ENCODE data around the gene CLEC10A. TPM values are rescaled to one million over a fixed set of nuclear protein-coding genes. Genes with fewer than 3 reads are reported as not detected.

Gene CLEC10A
- total RNA-seq, 1 donor from 2014 or later: not detected

DNA sequence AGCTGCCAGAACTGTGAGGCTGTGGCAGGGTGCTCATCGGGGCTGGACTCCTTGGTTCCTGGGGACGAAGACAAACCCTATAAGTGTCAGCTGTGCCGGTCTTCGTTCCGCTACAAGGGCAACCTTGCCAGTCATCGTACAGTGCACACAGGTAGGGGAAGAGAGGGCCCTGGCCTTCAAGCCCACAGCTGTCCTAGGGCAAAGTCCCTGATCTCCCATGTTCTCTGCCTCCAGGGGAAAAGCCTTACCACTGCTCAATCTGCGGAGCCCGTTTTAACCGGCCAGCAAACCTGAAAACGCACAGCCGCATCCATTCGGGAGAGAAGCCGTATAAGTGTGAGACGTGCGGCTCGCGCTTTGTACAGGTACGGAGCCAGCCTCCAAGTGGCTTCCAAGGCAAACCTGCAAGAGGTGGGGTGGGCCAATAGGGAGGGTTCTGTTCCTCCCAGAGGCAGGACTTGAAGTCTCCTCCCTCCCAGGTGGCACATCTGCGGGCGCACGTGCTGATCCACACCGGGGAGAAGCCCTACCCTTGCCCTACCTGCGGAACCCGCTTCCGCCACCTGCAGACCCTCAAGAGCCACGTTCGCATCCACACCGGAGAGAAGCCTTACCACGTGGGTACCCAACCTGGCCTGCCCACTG lies 53.5 kb downstream of the CLEC10A start:
- no peak overlapping the region for H3K9ac ChIP-seq (ENCODE audit: low read length)
- H3K9me3 ChIP-seq (ENCODE audit: insufficient read depth, low read depth, low read length): no peaks in the 10 kb centered on the region
- Mint-ChIP-seq H3K4me3 (ENCODE audit: unreplicated experiment) (no peak overlapping the region), H3K4me1 (ENCODE audit: low read depth, unreplicated experiment) (no peaks in the 10 kb centered on the region), H3K27me3 (ENCODE audit: low read depth, unreplicated experiment) (peaks cover 22% of the 10 kb centered on the region), H3K36me3 (ENCODE audit: low read depth, unreplicated experiment) (peaks cover 3% of the 10 kb centered on the region), H3K9me3 (ENCODE audit: unreplicated experiment) (peaks cover 4% of the 10 kb centered on the region), H3K27ac (ENCODE audit: unreplicated experiment) (no peak overlapping the region)
- H3K4me2 ChIP-seq (ENCODE audit: low read length): no peak overlapping the region
- no peak for FAIRE-seq
- DNase-seq (ENCODE audit: low read depth): no peak
- no peak overlapping the region for H3K27ac ChIP-seq (ENCODE audit: low read depth, low read length)
- H3K36me3 ChIP-seq (ENCODE audit: insufficient read depth, low read length): no peaks in the 10 kb centered on the region
- no peaks in the 10 kb centered on the region for H3K4me1 ChIP-seq (ENCODE audit: insufficient read depth, low read length)
- H3K27me3 ChIP-seq (ENCODE audit: insufficient read depth, low read length): peaks cover 10% of the 10 kb centered on the region
- no peaks in the 10 kb centered on the region for H3K79me2 ChIP-seq (ENCODE audit: insufficient read depth, low read length)
- H3K4me3 ChIP-seq (ENCODE audit: insufficient read depth, low read depth, low read length): no peak overlapping the region
- TF ChIP-seq, protein P1, sequence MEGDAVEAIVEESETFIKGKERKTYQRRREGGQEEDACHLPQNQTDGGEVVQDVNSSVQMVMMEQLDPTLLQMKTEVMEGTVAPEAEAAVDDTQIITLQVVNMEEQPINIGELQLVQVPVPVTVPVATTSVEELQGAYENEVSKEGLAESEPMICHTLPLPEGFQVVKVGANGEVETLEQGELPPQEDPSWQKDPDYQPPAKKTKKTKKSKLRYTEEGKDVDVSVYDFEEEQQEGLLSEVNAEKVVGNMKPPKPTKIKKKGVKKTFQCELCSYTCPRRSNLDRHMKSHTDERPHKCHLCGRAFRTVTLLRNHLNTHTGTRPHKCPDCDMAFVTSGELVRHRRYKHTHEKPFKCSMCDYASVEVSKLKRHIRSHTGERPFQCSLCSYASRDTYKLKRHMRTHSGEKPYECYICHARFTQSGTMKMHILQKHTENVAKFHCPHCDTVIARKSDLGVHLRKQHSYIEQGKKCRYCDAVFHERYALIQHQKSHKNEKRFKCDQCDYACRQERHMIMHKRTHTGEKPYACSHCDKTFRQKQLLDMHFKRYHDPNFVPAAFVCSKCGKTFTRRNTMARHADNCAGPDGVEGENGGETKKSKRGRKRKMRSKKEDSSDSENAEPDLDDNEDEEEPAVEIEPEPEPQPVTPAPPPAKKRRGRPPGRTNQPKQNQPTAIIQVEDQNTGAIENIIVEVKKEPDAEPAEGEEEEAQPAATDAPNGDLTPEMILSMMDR (IDR thresholded peaks at IDR 0.05; ENCODE audit: insufficient read depth, low read depth, low read length): no peak
- H4K20me1 ChIP-seq (ENCODE audit: insufficient read depth, low read length): no peaks in the 10 kb centered on the region
- no peak overlapping the region for H2AFZ ChIP-seq (ENCODE audit: low read depth, low read length)

DNA sequence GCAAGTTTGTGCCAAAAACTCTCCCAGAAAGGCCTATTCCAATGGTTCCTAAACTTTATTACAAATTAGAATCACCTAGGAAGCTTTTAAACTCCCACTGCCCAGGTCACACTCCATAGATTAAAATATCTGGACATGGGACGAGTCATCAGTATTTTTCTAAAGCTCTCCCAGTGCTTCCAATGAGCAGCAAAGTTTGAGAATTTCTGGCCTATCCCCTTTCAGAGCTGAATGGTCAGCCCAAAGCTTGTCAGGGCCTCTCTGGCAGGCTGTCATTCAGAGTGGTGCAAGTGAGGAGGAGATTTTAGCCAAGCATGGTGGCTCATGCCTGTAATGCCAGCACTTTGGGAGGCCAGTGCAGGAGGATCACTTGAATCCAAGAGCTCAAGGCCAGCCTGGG lies 54.8 kb downstream of the CLEC10A start:
- DNase-seq (ENCODE audit: low read depth) (no peak), FAIRE-seq (no peak)
- Histone ChIP-seq H3K9me3 (ENCODE audit: insufficient read depth, low read depth, low read length) (no peaks in the 10 kb centered on the region), H3K4me3 (ENCODE audit: insufficient read depth, low read depth, low read length) (no peak overlapping the region), H3K27ac (ENCODE audit: low read depth, low read length) (no peak overlapping the region), H3K4me2 (ENCODE audit: low read length) (no peak overlapping the region), H3K27me3 (ENCODE audit: insufficient read depth, low read length) (peaks cover 10% of the 10 kb centered on the region), H3K79me2 (ENCODE audit: insufficient read depth, low read length) (no peaks in the 10 kb centered on the region), H3K4me1 (ENCODE audit: insufficient read depth, low read length) (no peaks in the 10 kb centered on the region), H3K9ac (ENCODE audit: low read length) (no peak overlapping the region), H2AFZ (ENCODE audit: low read depth, low read length) (no peak overlapping the region), H3K36me3 (ENCODE audit: insufficient read depth, low read length) (no peaks in the 10 kb centered on the region), H4K20me1 (ENCODE audit: insufficient read depth, low read length) (no peaks in the 10 kb centered on the region)
- no peak overlapping the region for H3K4me3 Mint-ChIP-seq (ENCODE audit: unreplicated experiment)
- TF ChIP-seq, protein P1 (IDR thresholded peaks at IDR 0.05; ENCODE audit: insufficient read depth, low read depth, low read length): no peak
- no peak for TF ChIP-seq EZH2 (IDR thresholded peaks at IDR 0.05; ENCODE audit: insufficient read depth, low read length)
- no peaks in the 10 kb centered on the region for H3K4me1 Mint-ChIP-seq (ENCODE audit: low read depth, unreplicated experiment)
- H3K36me3 Mint-ChIP-seq (ENCODE audit: low read depth, unreplicated experiment): peaks cover 3% of the 10 kb centered on the region
- peaks cover 33% of the 10 kb centered on the region for H3K27me3 Mint-ChIP-seq (ENCODE audit: low read depth, unreplicated experiment)
- peaks cover 2% of the 10 kb centered on the region for H3K9me3 Mint-ChIP-seq (ENCODE audit: unreplicated experiment)
- peak overlapping the region; percentile 79 for H3K27ac Mint-ChIP-seq (ENCODE audit: unreplicated experiment)

Other genes with a start within 250 kb of the CLEC10A start
- gene TEKT1, start 248.5 kb downstream of the CLEC10A start, total RNA-seq: not detected in 2 replicates
- gene ALOX12, start 84.2 kb downstream of the CLEC10A start, total RNA-seq: not detected in 2 replicates
- 245 and 259 TPM in 2 replicates for gene RNASEK, start 67.6 kb downstream of the CLEC10A start, total RNA-seq
- gene BCL6B, start 57.2 kb downstream of the CLEC10A start, total RNA-seq: not detected in 2 replicates
- gene SLC16A13, start 44.2 kb downstream of the CLEC10A start, total RNA-seq: 6.6 and 6.7 TPM in 2 replicates
- gene SLC16A11, start 36.2 kb downstream of the CLEC10A start, total RNA-seq: not detected in 2 replicates
- not detected in 2 replicates for gene ASGR2, start 34.6 kb upstream of the CLEC10A start, total RNA-seq
- 3.6 and 5.0 TPM in 2 replicates for gene ASGR1, start 99.1 kb upstream of the CLEC10A start, total RNA-seq
- gene DLG4, start 139.6 kb upstream of the CLEC10A start, total RNA-seq: 45.6 and 48.0 TPM in 2 replicates
- 354 and 399 TPM in 2 replicates for gene ACADVL, start 139.7 kb upstream of the CLEC10A start, total RNA-seq
- gene DVL2, start 154.3 kb upstream of the CLEC10A start, total RNA-seq: 30.2 and 34.4 TPM in 2 replicates
- 78.0 and 89.5 TPM in 2 replicates for gene PHF23, start 159.2 kb upstream of the CLEC10A start, total RNA-seq
- 434 and 454 TPM in 2 replicates for gene GABARAP, start 162.2 kb upstream of the CLEC10A start, total RNA-seq
- gene CTDNEP1, start 171.5 kb upstream of the CLEC10A start, total RNA-seq: 102 and 103 TPM in 2 replicates
- 24.9 and 25.4 TPM in 2 replicates for gene ELP5, start 172.0 kb upstream of the CLEC10A start, total RNA-seq
- gene CLDN7, start 182.2 kb upstream of the CLEC10A start, total RNA-seq: 4.6 and 10.5 TPM in 2 replicates
- 0.30 TPM in 1 of 2 replicates, not detected in the other for gene SLC2A4, start 201.5 kb upstream of the CLEC10A start, total RNA-seq
- 0.24 and 0.86 TPM in 2 replicates for gene YBX2, start 214.4 kb upstream of the CLEC10A start, total RNA-seq
- gene EIF5A, start 227.4 kb upstream of the CLEC10A start, total RNA-seq: 841 and 915 TPM in 2 replicates
- gene GPS2, start 235.1 kb upstream of the CLEC10A start, total RNA-seq: 41.7 and 49.8 TPM in 2 replicates
- 32.5 and 32.6 TPM in 2 replicates for gene NEURL4, start 249.1 kb upstream of the CLEC10A start, total RNA-seq